LNCaP clone FGC (cell line): ENCODE measurements around the gene OBP2A.
"Not testable (repeated sequence)": the region's sequence is repeated elsewhere in the genome, so short reads cannot be mapped to it uniquely, and the experiment has no call there.

ENCODE experiments used
- DNase-seq: peaks from one replicate; pipeline ENCODE4 v3.0.0-alpha.2; 2011; ENCODE audit warnings: low read depth
- H3K4me3 ChIP-seq: 2 replicates; pipeline ENCODE4 v1.5.1; 2011; ENCODE audit warnings: mild to moderate bottlenecking, low read depth, low read length, control low read depth
- CTCF ChIP-seq: IDR thresholded peaks from 2 replicates; pipeline ENCODE4 v1.5.1; 2012; ENCODE audit warnings: mild to moderate bottlenecking; ENCODE audit not compliant: control insufficient read depth, insufficient read depth; ENCODE audit errors: extremely low read depth

The OBP2A gene

GRCh38 chr9:135531096-135531495, 14.8 kb upstream of the OBP2A start:
- no peak for TF ChIP-seq CTCF
- no peak overlapping the region for H3K4me3 ChIP-seq
- no peak for DNase-seq

GRCh38 chr9:135533113-135533512, 12.8 kb upstream of the OBP2A start:
- no peak for DNase-seq
- TF ChIP-seq CTCF = no peak
- H3K4me3 ChIP-seq = no peak overlapping the region

- TF ChIP-seq CTCF = no peak
- DNase-seq = no peak
Measured at GRCh38 chr9:135533674-135534073, 12.3 kb upstream of the OBP2A start.

GRCh38 chr9:135534192-135534711, 11.7 kb upstream of the OBP2A start:
- H3K4me3 ChIP-seq, DNase-seq: not testable (repeated sequence)

More at GRCh38 chr9:135533674-135534073, 12.3 kb upstream of the OBP2A start:
- no peak overlapping the region for H3K4me3 ChIP-seq

GRCh38 chr9:135534826-135535225, 11.1 kb upstream of the OBP2A start:
- DNase-seq, H3K4me3 ChIP-seq: not testable (repeated sequence)

GRCh38 chr9:135535631-135536030, 10.3 kb upstream of the OBP2A start:
- not testable (repeated sequence) for DNase-seq, H3K4me3 ChIP-seq

- no peak overlapping the region for H3K4me3 ChIP-seq
- TF ChIP-seq CTCF = no peak
- DNase-seq = no peak
Measured at GRCh38 chr9:135536216-135536615, 9.7 kb upstream of the OBP2A start.

- H3K4me3 ChIP-seq, DNase-seq: not testable (repeated sequence)
Measured at GRCh38 chr9:135543262-135543894, 2.5 kb upstream of the OBP2A start.

- no peak overlapping the region for H3K4me3 ChIP-seq
- no peak for DNase-seq
- TF ChIP-seq CTCF = no peak
Measured at GRCh38 chr9:135544981-135545635, 818 bp upstream of the OBP2A start.

- DNase-seq, H3K4me3 ChIP-seq: not testable (repeated sequence)
Measured at GRCh38 chr9:135546792-135547617, 1.1 kb downstream of the OBP2A start.
